CD4-positive, alpha-beta T cell treated with Interleukin-1 beta for 1 hour (primary cell): Measurements from ENCODE around the gene ANXA11.
"Not testable (repeated sequence)": the region's sequence is repeated elsewhere in the genome, so short reads cannot be mapped to it uniquely, and the experiment has no call there.

Experiments
- DNase-seq, 2 donors: peaks; one replicate each; pipeline ENCODE4 v3.0.0-alpha.2; 2020 to 2022

Gene ANXA11

DNA sequence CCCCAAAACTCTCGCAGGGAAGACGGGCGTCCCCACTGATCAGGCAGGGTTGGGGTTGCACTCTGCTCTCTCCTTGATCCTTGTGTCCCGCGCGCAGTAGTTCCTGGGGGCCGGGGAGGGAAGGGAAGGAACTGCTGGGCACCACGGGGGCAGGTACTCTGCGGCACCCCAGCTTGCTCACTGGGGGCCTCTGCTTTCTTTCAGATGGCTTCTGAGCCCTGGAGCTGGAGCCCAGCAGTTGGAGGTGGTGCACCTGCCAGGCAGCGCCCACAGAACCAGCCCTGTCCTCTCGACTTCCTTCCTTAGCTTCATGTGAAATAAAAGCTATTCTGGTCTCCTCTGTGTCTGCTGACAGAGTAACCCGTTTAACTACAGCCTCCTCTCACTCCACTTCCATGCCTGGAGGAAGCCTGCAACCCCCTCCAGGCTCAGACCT lies 60.6 kb downstream of the ANXA11 start:
- DNase-seq: no peak

DNA sequence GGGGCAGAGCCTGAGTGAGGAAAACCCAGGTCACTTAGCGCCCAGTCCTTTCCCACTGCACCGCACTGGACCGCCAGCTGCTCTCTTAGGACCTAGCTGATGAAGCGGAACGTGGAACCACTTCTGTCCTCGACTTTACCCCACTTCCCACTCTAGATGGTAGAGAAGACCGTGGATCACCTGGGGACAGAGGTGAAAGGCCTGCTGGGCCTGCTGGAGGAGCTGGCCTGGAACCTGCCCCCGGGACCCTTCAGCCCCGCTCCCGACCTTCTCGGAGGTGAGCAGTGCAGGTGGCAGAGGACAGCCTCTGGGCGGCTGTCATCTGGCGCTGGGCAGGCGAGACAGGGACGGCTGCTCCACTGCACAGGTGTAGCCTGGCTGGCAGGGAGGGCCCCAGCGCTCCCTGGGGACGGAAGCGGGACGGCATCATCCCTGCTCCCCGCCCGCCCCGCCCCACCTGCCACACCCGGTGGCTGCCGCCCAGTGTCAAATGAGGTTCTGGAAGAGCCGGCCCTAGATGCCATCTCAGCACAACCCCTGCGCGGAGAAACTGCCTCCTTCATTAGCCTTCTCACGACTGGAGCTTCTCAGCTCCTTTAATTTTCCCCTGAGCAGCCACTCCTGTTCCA lies 61.2 kb downstream of the ANXA11 start:
- DNase-seq: peak; percentile 15 to 31

DNA sequence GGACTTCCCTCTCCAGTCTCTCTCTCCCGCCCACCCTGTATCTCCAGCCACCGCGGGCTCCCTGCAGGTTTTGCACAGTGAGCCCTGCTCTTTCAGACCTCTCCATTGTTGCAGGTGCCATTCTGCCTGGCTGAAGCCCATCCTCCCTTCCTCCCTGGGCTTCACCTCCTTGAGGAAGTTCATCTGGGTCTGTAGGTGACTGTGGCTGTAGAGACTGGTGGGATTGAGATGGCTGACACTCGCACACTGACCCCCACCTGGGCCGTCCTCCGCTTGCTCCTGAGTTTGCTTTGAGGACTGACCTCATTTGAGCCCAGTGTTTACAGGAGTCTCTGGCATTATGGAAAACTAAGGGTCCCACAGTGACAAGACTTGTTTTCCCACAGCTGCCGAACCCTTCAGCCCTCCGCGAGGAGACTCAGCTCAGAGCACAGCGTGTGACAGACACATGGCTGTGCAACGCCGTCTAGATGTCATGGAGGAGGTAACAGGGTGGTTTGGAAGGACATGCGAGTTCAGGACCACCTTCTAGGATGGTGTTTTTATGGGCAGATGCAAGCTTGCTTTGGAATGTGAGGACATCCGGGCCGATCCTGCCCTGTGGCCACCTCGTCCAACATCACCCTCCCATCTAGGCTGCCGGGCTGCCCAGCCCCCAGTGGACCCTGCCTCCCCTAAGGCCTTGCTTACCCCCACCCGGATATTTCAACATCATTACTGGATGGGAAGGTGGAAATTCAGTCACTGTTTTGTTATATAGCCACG lies 63.5 kb downstream of the ANXA11 start:
- no peak for DNase-seq

DNA sequence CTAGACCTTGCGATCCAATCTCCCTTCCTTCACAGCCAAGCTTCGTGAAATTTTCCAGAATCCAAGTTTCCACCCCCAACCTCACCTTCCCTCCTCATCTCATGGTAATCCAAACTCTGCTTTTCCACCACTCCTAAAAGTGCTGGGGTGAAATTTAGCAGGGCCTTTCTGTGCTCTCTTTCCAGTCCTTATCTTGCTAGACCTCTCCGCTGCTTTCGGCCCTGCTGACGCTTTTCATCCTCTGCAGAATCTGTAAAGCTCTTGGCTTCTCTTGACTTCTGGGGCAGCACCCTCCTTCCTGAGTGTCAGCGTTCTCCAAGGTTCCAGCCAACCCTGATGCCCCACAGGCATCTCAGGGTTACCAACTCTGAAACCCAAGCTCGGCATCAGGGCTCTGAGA lies 65.1 kb downstream of the ANXA11 start:
- no peak for DNase-seq

DNA sequence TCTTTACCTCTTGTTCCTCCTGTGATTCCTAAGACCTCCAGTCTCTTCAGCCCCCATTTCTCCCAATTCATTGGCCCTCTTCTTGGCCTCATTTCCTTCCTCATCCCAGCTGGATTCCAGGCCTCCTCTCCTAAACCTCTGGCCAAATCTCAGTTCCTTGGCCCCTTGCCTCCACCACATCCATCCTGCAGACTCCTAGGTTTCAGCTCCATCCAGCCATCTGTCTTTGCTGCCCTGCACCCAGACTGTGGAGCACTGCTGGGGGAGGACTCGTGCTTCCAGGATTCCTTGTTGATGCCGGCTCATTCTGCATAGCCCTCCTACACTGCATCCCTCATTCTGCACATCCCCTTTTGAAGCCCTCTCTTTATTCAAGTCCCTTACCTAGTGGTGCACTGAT lies 66.1 kb downstream of the ANXA11 start:
- DNase-seq: no peak

DNA sequence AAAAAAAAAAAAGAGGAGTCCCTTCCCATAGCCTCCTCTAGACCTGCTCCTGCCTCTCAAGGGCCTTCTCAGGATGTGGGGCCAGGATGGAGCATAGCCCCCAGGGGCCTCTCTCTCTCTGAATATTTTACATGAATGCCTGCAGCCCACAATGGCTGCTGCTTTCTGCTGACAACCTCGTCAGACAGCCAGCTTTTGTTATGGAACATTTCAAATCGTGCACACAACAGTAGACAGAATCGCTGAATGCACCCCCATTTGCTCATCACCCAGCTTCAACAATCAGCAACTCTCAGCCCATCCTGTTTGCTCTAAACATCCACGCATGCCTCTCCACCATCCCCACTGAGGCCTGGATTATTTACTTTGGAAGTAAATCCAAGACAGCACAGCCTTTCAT lies 67.4 kb downstream of the ANXA11 start:
- no peak for DNase-seq

DNA sequence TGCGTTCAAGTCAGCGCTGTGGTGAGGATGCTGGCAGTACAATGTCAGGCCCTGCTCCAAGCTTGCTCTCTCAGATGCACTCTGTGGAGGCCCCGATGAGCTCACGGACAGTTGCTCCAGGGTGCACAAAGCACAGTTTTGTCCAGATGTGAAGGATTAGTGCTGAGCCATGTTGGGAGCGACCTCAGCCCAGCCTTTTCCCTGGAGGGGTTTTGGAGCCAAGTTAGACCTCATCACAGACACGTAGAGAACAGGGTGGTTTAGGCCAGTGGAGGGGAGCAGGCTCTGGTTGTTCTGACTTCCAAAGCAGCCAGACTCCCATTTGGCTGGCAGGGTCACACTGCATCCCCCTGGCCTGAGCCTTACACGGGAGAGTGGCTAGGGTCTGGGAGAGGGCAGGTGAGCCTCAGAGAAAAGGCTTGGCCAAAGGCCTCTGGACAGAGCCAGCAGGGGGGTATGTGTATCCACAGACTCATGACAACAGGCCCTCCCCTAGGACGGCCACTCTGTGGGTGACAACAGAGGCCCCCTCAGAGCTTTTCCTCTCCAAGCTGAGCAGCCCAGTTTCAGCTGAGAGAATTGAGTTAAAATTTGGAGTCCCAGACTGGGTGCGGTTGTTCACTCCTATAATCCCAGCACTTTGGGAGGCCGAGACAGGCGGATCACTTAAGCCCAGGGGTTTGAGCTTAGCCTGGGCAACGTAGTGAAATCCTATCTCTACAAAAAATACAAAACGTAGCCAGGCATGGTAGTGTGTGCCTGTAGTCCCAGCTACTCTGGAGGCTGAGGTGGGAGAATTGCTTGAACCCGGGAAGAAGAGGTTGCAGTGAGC lies 68.1 kb downstream of the ANXA11 start:
- no peak for DNase-seq

DNA sequence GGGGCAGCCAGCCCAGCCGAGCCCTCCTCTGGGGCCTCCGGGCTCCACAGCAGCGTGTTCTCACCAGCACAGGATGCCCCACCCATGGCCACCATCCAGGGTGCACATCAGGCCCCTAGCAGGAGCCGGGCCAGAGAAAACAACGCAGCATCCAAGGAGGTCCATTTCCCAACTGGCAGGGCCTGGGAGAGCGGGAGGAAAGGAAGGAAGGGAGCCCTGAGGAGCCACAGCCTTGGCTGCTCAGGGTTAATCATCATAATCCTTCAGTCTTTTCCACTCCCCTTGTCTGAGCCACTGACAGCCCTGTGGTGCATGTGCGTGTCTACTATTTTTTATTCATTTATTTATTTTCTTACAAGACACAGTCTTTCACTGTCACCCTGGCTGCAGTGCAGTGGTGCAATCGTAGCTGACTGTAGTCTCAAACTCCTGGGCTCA lies 69.2 kb downstream of the ANXA11 start:
- no peak for DNase-seq

DNA sequence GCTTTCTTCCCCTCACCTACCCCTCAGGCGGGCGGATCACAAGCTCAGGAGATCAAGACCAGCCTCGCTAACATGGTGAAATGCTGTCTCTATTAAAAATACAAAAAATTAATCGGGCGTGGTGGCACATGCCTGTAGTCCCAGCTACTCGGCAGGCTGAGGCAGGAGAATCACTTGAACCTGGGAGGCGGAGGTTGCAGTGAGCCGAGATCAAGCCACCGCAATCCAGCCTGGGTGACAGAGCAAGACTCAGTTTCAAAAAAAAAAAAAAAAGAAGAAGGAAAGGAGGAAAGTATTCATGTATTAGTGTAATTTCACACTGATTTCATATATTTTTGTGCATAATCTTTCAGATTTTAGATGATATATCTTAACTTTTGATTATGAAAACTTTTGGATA lies 71.7 kb downstream of the ANXA11 start:
- not testable (repeated sequence) for DNase-seq

DNA sequence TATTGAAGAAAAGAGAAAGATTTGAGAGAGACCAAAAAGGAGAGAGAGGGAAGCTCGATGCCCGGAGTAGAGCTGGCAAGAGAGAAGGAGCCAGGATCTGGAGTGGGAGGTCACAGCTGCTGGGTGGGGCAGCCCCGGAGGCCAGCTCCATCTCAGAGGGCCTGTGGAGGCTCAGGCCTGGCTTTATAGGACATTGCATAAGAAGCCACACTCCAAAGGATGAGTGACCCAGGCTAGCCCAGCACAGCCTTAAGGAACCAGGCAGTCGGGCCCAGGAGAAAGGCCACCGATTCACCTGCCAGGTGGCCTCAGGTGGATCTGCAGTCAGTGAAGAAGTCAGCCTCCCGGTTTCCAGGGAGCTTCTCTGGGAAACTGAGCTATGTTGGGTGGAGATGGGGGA lies 72.1 kb downstream of the ANXA11 start:
- no peak for DNase-seq

DNA sequence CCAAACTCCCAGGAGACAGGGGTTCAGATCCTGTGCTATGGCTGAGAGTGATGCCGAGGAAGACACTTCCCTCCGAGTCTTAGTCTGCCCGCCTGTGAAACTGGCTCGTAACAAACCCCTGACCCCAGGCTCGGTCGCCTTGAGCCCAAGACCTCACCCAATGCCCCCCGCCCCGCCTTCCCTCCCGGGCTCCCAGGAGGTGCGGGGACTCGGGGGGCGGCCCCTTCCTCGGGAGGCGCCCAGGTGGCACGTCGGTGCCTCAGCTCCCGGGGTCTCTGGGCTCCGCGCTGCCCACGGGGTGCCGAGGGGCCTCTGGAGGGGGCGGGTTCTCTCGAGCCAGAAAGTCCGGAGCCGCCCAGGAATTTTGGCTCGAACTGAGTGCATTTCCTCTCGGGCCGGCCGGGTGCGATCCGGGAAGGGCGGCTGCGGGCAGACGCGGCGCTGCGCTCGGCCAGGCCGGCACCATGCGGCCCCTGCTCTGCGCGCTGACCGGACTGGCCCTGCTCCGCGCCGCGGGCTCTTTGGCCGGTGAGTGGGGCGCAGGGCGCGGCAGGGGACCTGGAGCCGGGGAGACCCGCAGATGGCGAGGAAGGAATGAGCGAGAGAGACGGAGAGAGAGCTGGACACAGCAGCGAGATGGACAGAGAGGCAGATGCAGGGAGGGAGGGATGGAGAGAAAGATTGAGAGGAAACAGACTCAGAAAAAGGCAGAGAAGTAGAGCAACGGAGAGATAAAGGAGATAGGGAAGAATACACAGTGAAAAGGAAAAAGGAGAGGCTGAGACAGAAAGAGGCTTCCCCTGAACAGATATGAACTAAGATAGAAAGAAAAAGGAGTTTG lies 72.8 kb downstream of the ANXA11 start, which contains the start of gene PLAC9:
Gene PLAC9 (plus strand): TSS at position 432 of the 841 bp plus-strand sequence. CDS start 33 bp downstream, at position 465.
- DNase-seq: no peak

DNA sequence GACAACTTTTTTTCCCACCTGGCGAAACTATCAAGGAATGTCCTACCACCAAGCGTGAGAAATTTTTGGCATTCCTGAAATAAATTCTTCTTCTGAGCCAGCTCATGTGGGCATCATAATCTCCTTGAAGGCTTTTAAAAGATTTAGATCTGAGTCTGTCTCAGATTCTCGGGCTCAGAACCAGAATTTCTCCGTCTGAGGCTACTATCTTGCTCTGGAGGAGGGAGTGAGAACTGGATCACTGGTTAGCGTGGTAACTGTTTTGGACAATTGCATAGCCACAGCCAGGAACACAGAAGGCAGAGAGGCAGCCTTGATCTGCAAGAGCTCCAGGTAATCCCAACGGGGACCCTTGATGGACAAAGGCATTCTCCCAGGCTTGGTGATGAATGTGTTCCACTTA lies 73.8 kb downstream of the ANXA11 start:
- DNase-seq: no peak

DNA sequence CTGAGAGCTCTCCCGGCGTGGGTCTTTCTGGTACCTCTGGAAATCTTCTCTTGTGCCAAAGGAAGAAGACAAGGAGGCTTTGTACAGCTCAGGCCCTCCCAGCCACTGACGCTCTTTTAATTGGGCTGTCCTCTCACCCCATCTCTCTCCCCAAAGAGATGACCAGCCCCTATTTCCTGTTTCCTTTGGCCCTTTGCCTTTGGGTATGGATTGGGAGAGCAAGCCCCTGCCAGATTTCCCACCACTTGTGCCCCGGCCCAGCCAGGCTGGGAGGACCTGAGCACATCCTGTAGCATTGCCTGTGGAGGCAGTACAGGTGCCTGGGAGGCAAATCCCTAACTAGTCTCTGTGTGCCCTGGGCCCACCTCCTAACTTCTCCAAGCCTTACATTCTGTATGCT lies 78.5 kb downstream of the ANXA11 start:
- no peak for DNase-seq

DNA sequence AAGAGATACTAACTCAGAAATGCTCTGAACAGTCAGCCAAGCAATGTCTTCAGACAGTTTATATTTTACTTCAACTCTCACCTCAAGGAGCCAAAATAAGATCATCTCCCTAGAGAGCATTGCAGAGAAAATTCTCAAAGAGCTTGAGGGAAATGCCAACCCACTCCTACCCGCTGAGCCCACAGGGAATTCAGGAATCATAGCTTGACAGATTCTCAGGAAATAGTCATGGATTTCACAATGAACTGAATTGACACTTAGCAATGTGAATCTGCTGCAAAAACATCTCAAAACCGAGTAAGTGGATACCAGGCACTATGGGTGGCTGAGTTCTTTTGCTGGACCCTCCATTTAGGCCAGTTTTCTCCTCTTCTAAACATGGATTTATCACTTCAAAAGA lies 82.6 kb downstream of the ANXA11 start:
- no peak for DNase-seq

DNA sequence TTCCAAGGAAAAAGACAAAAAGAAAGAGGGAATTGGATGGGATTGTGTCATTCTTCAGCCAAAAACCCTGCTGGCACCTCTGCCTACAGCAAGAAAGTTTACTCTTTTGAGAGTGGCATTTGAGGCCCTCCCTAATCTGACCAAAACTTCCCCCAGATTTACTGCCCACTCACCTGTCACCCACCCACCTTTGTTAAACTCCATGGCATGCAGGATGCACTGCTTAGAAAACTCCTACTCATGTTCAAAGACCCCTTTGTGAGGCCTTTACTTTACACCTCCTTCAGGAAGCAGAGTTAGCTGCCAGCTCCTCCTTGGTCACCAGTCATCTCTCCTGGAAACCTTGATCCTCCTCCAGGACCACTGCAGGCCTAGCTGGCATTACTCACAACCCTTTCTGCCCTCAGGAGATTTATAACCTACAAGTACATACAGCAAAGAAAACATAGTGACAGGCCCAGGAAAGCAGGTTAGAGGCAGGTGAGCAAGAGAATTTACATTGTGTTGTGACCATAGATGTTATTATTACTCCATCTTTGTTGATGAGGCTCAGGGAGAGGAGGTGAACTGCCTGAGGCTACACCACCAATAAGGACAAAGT lies 83.1 kb downstream of the ANXA11 start:
- DNase-seq: no peak

DNA sequence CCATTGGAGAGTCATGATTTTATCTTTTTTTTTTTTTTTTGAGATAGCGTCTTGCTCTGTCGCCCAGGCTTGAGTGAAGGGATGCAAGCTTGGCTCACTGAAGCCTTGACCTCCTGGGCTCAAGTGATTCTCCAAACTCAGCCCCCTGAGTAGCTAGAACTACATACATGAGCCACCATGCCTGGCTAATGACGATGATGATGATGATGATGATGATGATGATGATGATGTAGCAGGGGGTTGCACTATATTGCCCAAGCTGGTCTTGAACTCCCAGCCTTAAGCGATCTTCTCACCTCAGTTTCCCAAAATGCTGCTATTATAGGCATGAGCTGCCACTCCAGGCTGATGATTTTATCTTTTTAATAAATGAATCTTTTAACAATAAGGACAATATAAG lies 86.7 kb downstream of the ANXA11 start:
- no peak for DNase-seq

DNA sequence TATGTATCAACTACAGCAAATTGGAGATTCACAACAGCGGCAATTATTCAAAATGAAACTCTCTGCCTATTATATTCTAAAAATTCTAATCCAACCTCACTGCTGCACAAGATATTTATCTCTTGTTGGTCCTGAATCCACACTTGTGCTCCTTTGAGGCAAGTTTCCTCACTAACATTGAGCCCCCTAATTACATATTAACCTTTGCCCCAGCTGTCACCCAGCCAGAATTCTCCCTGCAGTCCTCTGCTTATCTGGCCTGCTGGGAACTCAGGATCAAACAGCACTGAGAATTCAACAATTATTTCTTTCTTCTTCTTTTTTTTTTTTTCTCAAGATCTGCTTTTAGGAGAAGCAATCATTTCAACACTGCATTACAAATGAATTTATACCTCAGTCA lies 94.4 kb downstream of the ANXA11 start:
- DNase-seq: no peak

DNA sequence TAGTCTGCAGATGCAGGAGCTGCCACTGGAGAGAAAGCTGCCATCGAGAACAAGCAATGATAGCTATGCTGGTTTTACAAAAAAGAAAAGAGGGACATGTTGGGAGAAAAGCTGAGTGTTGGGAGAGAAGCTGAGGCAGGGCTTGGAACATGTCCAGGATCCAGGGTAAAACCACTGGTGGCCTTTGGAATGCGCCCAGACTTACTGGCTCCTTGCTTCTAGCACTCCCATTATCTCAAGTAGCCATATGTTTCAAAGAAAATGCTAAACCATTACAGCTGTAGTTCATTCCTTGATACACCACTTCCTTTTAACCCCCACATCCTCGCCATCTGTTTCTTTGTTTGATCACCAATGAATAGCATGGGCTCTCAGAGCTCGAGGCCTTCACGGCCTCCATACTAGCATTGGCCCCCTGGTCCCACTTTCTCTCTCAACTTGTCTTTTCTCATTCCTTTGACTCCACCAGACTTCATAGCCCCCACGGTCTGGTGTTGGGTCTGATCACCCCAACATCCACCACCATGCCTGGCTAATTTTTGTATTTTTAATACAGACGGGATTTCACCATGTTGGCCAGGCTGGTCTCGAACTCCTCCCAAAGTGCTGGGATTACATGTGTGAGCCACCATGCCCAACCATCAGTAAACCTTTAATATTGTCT lies 96.6 kb downstream of the ANXA11 start:
- DNase-seq: no peak

DNA sequence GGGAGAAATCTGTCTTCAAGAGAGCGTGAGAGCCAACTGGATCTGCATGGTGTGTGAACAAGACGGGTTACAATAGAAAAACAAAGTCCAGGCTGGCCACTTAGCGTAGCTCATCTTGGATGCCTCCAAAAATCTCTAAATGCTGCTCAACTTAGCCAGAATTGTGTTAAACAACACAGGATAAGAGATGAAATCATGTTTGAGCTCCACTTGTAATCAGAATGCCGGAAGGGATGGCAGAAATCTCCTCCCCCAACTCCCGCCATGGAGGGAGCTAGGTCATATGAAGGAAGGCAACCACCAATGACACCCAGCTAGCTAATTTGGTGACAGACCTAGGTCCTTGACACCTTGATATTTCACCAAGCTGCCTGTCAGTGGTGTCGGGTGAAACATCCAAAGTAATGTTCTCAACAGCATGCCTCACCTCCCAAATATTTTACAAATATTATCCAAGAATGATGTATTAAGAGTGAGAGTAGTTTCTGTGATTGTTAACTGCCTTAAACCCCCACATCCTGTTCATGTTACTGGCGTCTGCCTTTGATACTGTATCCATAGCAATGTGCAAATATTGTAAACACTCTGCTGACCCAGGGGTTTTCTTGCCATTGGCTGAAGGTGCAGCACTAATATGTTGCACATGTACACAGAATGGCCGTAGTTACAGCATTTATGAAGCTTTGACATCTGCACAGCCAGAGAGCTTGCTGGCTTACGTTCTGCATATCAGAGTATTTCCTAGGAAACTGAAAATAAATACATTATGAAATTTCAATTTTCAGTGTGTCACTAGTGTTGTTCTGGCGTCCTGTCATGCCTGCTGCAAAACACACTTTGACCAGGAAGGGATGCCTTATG lies 101.0 kb downstream of the ANXA11 start:
- peak; percentile 6 to 41 for DNase-seq
